C1 segment of cervical spinal cord (tissue), 14 donors: Measurements from ENCODE around the gene HOXC13.

Source experiments
- DNase-seq, 14 donors: peaks; one replicate each; lab custom pipeline; 2025; lab: John Stamatoyannopoulos, UW

Gene HOXC13

GRCh38 chr12:53970451-53970850, 31.8 kb downstream of the HOXC13 start:
- no peak for DNase-seq

GRCh38 chr12:53971129-53971528, 32.5 kb downstream of the HOXC13 start:
- no peak for DNase-seq

- no peak for DNase-seq
These were observed 33.1 kb downstream of the HOXC13 start for GRCh38 chr12:53971686-53972085.

GRCh38 chr12:53972152-53972702, 33.6 kb downstream of the HOXC13 start:
- no peak for DNase-seq

GRCh38 chr12:53972722-53973235, 34.1 kb downstream of the HOXC13 start, which contains the start of gene HOXC11:
TSS of gene HOXC11 (plus strand) at chr12:53973126. CDS start at chr12:53973242, 116 bp downstream.
- no peak for DNase-seq

- DNase-seq: no peak
These were observed 34.8 kb downstream of the HOXC13 start for GRCh38 chr12:53973236-53974042.

GRCh38 chr12:53974084-53975063, 35.7 kb downstream of the HOXC13 start, which contains the start of gene HOTAIR:
TSS of gene HOTAIR (minus strand) at chr12:53974954.
- no peak for DNase-seq

- DNase-seq: no peak
These were observed 36.4 kb downstream of the HOXC13 start for GRCh38 chr12:53975064-53975471.

GRCh38 chr12:53975479-53976152, 37.0 kb downstream of the HOXC13 start:
- DNase-seq: no peak

GRCh38 chr12:53976172-53976822, 37.7 kb downstream of the HOXC13 start:
- DNase-seq: no peak

GRCh38 chr12:53976823-53977595, 38.4 kb downstream of the HOXC13 start:
- no peak for DNase-seq

GRCh38 chr12:53977596-53978445, 39.2 kb downstream of the HOXC13 start:
- DNase-seq: no peak

- no peak for DNase-seq
These were observed 40.1 kb downstream of the HOXC13 start for GRCh38 chr12:53978477-53979356.

GRCh38 chr12:53980104-53980801, 41.6 kb downstream of the HOXC13 start:
- no peak for DNase-seq

- no peak for DNase-seq
These were observed 42.3 kb downstream of the HOXC13 start for GRCh38 chr12:53980802-53981496.
